ENCODE data around the gene CEP164.

DNA sequence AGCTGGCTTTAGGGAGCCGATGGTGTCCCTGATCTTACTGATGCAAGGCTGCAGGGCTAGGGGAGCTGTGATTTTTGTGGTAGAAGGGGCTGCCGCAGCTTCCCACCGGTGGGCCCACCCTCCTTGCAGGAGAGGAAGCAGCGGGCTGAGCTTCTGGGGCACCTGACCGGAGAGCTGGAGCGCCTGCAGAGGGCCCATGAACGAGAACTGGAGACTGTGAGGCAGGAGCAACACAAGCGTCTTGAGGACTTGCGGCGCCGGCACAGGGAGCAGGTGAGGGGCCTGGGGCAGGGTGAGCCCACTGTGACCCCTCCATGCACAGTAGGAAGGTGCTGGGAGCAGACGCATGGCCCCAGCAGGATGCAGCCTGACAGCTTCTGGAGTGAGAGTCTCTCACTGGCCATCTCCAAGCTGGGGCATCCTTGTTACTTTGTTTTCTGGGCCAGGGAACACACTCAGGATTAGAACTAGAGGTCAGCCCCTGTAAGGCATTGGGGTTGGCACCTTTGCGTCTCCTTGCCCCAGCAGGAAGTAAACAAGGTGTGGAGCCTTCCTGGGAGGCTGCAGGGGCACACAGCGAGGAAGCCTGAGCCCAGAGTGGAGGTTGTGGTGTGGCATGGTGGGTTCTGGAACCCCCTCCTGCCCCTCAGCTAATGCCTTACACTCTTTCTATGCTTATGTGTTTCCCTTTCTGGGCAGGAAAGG is 66.7 kb downstream of the CEP164 start:
- TF ChIP-seq, protein P1, sequence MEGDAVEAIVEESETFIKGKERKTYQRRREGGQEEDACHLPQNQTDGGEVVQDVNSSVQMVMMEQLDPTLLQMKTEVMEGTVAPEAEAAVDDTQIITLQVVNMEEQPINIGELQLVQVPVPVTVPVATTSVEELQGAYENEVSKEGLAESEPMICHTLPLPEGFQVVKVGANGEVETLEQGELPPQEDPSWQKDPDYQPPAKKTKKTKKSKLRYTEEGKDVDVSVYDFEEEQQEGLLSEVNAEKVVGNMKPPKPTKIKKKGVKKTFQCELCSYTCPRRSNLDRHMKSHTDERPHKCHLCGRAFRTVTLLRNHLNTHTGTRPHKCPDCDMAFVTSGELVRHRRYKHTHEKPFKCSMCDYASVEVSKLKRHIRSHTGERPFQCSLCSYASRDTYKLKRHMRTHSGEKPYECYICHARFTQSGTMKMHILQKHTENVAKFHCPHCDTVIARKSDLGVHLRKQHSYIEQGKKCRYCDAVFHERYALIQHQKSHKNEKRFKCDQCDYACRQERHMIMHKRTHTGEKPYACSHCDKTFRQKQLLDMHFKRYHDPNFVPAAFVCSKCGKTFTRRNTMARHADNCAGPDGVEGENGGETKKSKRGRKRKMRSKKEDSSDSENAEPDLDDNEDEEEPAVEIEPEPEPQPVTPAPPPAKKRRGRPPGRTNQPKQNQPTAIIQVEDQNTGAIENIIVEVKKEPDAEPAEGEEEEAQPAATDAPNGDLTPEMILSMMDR (IDR thresholded peaks at IDR 0.05; ENCODE audit: low read depth, low read length, poor library complexity, severe bottlenecking) = no peak
- TF ChIP-seq EZH2phosphoT487 (IDR thresholded peaks at IDR 0.05; ENCODE audit: borderline replicate concordance, low read length) = no peak
